Astrocyte of the hippocampus (primary cell): ENCODE measurements around the gene CAPN2.
"Not testable (repeated sequence)": the region's sequence is repeated elsewhere in the genome, so short reads cannot be mapped to it uniquely, and the experiment has no call there.

Experiments
- DNase-seq: peaks from one replicate; pipeline ENCODE4 v3.0.0; 2011; ENCODE audit warnings: low read depth, low spot score

The CAPN2 gene

DNA sequence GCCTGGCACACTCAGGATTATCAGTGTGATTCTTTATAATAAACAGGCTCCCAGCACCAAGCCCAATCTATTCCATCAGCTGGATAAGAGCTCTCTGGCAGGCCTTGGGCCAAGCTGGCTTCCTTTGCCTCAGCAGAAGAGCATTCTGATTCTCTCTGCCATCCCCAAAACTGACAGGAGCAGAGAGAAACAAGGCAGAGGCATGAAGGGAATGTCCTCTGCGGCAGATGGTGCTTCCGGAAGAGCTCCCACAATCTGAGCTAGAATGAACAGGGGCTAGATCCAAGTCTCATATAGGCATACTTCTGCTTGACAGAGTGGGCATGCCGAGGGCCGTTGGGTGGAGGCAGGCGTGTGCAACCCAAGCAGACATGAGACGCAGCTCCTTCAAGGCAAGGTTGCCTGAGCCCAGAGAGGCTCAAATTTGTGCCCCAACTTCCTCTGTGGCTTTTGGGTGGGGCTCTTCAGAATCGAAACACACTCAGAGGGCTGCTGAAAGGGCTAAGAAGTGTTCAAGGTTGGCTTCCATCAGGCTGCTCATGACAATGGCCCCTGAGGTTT lies 4.0 kb downstream of the CAPN2 start:
- DNase-seq = no peak

DNA sequence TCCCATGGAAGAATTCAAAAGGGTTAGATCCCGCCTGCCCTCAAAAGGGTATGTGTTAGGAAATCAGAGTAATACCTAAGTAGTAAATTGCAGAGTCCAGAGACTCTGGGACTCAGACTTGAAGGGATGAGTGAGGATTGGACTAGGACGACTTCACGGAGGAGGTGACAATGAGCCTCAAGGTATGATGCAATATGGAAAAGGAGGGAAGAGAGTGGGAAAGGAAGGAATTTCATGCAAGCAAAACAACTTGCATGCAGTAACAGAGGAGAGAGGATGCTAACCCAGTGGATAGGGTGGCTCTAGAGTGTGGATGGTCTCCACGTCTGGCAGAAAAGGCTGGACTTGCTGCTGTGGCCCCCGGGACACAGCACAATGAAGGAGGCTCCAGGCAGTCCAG lies 4.8 kb downstream of the CAPN2 start:
- no peak for DNase-seq

DNA sequence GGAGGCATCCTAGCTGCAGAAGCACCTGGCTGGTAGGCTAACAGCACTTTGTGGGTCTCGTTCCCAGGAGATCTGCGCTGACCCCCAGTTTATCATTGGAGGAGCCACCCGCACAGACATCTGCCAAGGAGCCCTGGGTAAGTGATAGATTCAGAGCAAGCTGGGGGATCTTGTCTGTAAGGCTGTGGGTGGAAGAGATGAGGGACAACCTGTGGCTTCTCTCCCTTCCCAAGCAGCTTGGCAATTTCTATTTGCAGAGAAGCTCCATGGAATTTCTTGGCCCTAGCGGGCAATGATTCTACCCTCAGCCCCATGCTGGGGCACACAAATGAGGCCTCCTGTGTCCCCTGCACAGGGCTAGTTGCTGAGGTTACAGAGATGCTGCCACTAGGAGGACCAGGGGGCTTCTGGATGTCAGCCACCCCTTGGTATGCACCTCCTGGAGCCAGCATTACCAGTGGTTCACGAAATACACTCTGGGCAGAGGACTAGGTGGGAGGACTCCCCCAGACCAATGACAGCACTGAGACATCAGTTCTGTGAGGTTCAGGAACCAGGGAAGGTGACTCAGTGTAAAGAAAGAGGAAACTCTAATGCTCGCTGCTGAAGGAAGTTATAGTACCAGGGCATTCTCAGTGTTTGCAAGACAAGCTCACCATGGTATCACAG lies 5.5 kb downstream of the CAPN2 start:
- no peak for DNase-seq

- DNase-seq = peak; percentile 71
These were observed 6.5 kb downstream of the CAPN2 start for GRCh38 chr1:223718850-223719249.

DNA sequence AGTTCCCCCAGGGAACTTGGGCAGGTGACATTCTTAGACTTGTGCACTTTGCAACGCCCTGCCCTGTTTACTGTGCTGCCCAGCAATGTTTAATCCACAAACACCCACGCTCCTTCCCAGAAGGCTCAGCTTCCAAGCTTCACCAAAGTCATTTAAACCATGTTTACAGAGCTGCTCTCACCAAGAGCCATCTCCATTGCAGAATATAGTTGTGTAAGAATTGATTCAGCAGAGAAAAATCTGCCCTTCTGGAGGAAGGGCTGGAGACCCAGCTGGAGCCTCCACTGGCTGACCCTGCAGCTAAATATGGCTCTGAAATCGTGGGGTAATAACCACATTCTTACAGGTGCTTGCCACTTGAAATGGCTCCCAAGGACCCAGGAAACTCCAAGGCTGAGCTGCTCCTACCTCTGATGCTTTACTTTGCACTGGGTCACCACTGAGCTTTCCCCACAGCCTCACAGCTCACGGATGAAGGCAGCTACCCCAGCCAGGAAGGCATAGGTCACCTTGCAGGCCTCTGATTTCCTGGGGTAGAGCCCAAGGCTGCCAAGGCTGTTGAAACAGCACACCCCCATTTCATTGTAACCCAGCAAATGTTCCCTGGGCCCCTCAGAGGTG lies 8.7 kb downstream of the CAPN2 start:
- no peak for DNase-seq

GRCh38 chr1:223721658-223722607 lies 9.6 kb downstream of the CAPN2 start:
- DNase-seq = no peak

GRCh38 chr1:223723351-223723904 lies 11.1 kb downstream of the CAPN2 start:
- DNase-seq = no peak

GRCh38 chr1:223724376-223724775 lies 12.0 kb downstream of the CAPN2 start:
- no peak for DNase-seq

DNA sequence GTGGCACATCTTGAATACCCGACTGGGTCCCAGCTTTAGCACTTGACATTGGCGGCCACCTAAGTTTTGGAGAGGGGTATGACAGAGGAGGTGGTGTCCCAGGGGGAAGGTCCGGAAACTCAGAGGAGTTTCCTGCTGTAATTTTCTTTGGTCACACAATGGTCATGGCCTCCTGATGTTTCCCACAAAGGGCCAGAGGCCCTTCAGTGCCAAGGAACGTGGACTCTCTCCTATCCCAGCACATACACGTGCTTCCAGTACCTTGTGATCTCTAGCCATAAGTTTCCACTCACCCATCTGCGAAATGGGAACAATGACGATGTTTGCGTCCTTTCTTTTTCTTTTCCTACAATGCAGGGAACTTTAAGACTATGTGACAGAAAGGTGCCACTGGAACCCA lies 13.2 kb downstream of the CAPN2 start:
- DNase-seq = no peak

GRCh38 chr1:223726380-223727001 lies 14.2 kb downstream of the CAPN2 start:
- peak; percentile 94 for DNase-seq

GRCh38 chr1:223727541-223727940 lies 15.2 kb downstream of the CAPN2 start:
- DNase-seq = peak; percentile 79

DNA sequence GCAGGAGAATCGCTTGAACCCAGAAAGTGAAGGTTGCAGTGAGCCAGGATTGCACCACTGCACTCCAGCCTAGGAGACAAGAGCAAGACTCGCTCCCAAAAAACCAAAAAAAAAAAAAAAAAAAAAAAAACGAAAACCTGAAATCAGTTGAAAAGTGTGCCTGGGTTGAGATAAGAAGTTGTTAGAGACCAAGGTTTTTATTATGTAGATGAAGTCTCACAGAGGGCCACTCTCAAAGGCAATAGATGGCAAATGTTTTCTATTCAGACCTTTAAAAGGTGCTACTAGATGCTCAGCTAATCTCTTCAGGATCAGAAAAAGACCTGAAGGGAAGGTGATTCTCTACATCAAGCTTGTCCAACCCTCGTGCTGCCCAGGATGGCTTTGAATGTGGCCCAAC lies 17.6 kb downstream of the CAPN2 start:
- DNase-seq = no peak

- DNase-seq = no peak
These were observed 18.3 kb downstream of the CAPN2 start for GRCh38 chr1:223730479-223731132.

GRCh38 chr1:223731133-223731770 lies 18.9 kb downstream of the CAPN2 start:
- peak; percentile 88 for DNase-seq

GRCh38 chr1:223732993-223733798 lies 20.9 kb downstream of the CAPN2 start:
- DNase-seq = no peak

DNA sequence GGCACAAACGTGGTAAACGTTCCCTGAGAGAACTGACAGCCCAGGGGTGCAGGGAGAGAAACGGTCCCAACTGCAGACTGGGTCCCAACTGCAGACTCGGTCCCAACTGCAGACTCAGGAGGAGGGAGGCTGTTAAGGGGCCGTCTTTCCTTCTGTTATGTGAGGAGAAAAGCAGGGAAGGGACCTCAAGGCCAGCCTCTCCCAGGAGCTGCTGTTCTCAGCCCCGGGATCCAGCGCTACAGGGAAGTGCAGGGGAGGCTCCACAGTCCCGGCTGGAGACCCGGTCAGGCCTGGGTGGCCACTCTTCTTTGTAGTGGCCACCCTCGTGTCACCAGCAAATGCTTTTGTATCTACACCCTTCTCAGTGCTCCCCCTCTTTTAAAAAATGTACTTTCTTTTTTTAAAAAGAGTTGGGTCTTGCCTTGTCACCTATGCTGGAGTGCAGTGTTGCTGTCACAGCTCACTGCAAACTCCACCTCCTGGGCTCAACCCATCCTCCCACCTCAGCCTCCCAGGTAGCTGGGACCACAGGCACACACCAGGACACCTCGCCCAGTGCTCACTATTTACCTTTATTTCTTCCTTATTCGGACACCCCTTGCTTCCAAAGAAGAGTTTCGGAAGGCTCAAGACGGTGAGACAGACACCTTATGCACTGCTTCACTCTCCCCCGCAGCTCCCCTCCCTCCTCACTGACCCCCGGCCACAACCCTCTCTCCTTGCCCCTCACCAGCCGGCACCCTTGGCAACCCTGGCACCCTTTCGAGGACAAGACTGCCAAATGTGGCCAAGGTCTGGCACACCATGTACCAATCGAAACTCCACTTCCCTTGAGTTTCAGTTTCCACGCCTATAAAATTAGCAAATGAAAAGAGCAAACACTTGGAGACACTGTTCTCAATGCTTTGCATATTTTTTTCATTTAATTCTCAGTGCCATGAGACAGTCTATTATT lies 21.8 kb downstream of the CAPN2 start:
- DNase-seq = no peak

GRCh38 chr1:223736638-223737037 lies 24.3 kb downstream of the CAPN2 start:
- not testable (repeated sequence) for DNase-seq

DNA sequence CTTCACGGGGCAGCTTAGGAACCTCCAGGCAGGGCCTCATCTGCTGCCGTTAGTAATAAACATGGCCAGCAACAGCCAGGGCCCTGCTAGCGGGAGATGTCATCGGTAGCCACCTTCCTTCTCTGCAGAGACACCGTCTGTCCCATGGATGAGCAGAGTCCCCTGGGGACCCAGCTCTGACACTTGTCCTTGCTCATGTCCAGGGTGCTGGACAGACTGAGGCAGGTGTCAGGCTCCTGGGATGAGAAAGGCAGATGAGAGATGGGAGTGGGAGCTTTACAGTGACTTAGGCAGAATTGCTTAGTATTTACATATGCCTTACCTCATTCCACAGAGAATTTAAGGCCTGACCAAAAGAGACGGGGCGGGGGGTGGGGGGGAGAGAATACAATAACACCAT lies 25.0 kb downstream of the CAPN2 start:
- DNase-seq = peak; percentile 61
